Bronchial epithelial cell (primary cell): ENCODE measurements around the gene STX18. TPM values are rescaled to one million over a fixed set of nuclear protein-coding genes. Genes with fewer than 3 reads are reported as not detected.

Source experiments
- DNase-seq: peaks from one replicate; pipeline ENCODE4 v3.0.0-alpha.2; 2010; ENCODE audit warnings: low read depth
- FAIRE-seq: peaks from 2 replicates; lab custom pipeline; 2011; peaks lifted over from hg19 to GRCh38; lab: Jason Lieb, UNC
- H3K27me3 ChIP-seq: 2 replicates; pipeline ENCODE4 v1.5.1; 2011; ENCODE audit warnings: low read length; ENCODE audit not compliant: control insufficient read depth, insufficient read depth
- H3K36me3 ChIP-seq: 2 replicates; pipeline ENCODE4 v1.5.1; 2011; ENCODE audit warnings: low read length; ENCODE audit not compliant: control insufficient read depth, insufficient read depth
- H3K4me3 ChIP-seq: 2 replicates; pipeline ENCODE4 v1.5.1; 2011; ENCODE audit warnings: mild to moderate bottlenecking, low read depth, low read length, control low read depth
- CTCF ChIP-seq: IDR thresholded peaks from 2 replicates; pipeline ENCODE4 v1.5.1; 2011; ENCODE audit warnings: mild to moderate bottlenecking, moderate library complexity, low read length, control low read depth, inconsistent platforms; ENCODE audit not compliant: insufficient read depth, severe bottlenecking
- total RNA-seq: library from RNA; depleted of rRNA; stranded (reverse); fragments of >200 nt; gene quantifications from 2 replicates; pipeline ENCODE4 v1.2.1, GENCODE V29; 2014

Gene STX18
- total RNA-seq = 17.4 and 21.6 TPM in 2 replicates

- peak; percentile 2 for TF ChIP-seq CTCF
- peak; percentile 59 for DNase-seq
- FAIRE-seq = no peak
- Histone ChIP-seq H3K36me3 (no peaks in the 10 kb centered on the region), H3K27me3 (no peaks in the 10 kb centered on the region), H3K4me3 (peak within 1 kb of the TSS; percentile 70)
These were observed at the start of gene STX18 for GRCh38 chr4:4541661-4542570. Gene STX18 (minus strand): TSS chr4:4542048. CDS start chr4:4541964, 84 bp downstream.

- no peak for TF ChIP-seq CTCF
- Histone ChIP-seq H3K27me3 (no peaks in the 10 kb centered on the region), H3K4me3 (no peak overlapping the region), H3K36me3 (no peaks in the 10 kb centered on the region)
- DNase-seq (no peak), FAIRE-seq (no peak)
These were observed 49.2 kb upstream of the STX18 start for GRCh38 chr4:4591071-4591470.

GRCh38 chr4:4590546-4590945, 48.7 kb upstream of the STX18 start:
- Histone ChIP-seq H3K27me3 (no peaks in the 10 kb centered on the region), H3K36me3 (no peaks in the 10 kb centered on the region), H3K4me3 (no peak overlapping the region)
- TF ChIP-seq CTCF = no peak
- FAIRE-seq (no peak), DNase-seq (no peak)

GRCh38 chr4:4585012-4585670, 43.3 kb upstream of the STX18 start:
- TF ChIP-seq CTCF = no peak
- no peaks in the 10 kb centered on the region for H3K36me3 ChIP-seq
- H3K27me3 ChIP-seq = no peaks in the 10 kb centered on the region
- DNase-seq = peak; percentile 68
- no peak for FAIRE-seq
- no peak overlapping the region for H3K4me3 ChIP-seq

- Histone ChIP-seq H3K27me3 (no peaks in the 10 kb centered on the region), H3K36me3 (no peaks in the 10 kb centered on the region), H3K4me3 (no peak overlapping the region)
- DNase-seq (peak; percentile 79), FAIRE-seq (no peak)
- no peak for TF ChIP-seq CTCF
These were observed 41.8 kb upstream of the STX18 start for GRCh38 chr4:4583606-4584005.
